NCI-H748 (cell line): ENCODE measurements around the gene AKT3.
"Not testable (repeated sequence)": the region's sequence is repeated elsewhere in the genome, so short reads cannot be mapped to it uniquely, and the experiment has no call there.

ENCODE experiments used
- DNase-seq: peaks from one replicate; lab custom pipeline; 2025; ENCODE audit not compliant: unreplicated experiment; lab: John Stamatoyannopoulos, UW

Gene AKT3

GRCh38 chr1:243621973-243622372, 228.1 kb downstream of the AKT3 start:
- no peak for DNase-seq

- no peak for DNase-seq
Measured at GRCh38 chr1:243620096-243620495, 229.9 kb downstream of the AKT3 start.

GRCh38 chr1:243609698-243610097, 240.3 kb downstream of the AKT3 start:
- no peak for DNase-seq

GRCh38 chr1:243605604-243606003, 244.4 kb downstream of the AKT3 start:
- DNase-seq: no peak

GRCh38 chr1:243601720-243602119, 248.3 kb downstream of the AKT3 start:
- DNase-seq: no peak

- DNase-seq: no peak
Measured at GRCh38 chr1:243598433-243598832, 251.6 kb downstream of the AKT3 start.

- no peak for DNase-seq
Measured at GRCh38 chr1:243597383-243597782, 252.7 kb downstream of the AKT3 start.

- no peak for DNase-seq
Measured at GRCh38 chr1:243596431-243597062, 253.5 kb downstream of the AKT3 start.

- no peak for DNase-seq
Measured at GRCh38 chr1:243595527-243596210, 254.4 kb downstream of the AKT3 start.

GRCh38 chr1:243594455-243594854, 255.6 kb downstream of the AKT3 start:
- no peak for DNase-seq

GRCh38 chr1:243589286-243589685, 260.8 kb downstream of the AKT3 start:
- not testable (repeated sequence) for DNase-seq

- no peak for DNase-seq
Measured at GRCh38 chr1:243587823-243588560, 262.1 kb downstream of the AKT3 start.

GRCh38 chr1:243587285-243587684, 262.8 kb downstream of the AKT3 start:
- no peak for DNase-seq

- DNase-seq: no peak
Measured at GRCh38 chr1:243585982-243586381, 264.1 kb downstream of the AKT3 start.

GRCh38 chr1:243582326-243582725, 267.7 kb downstream of the AKT3 start:
- no peak for DNase-seq

- DNase-seq: no peak
Measured at GRCh38 chr1:243580984-243581383, 269.1 kb downstream of the AKT3 start.

GRCh38 chr1:243580072-243580471, 270.0 kb downstream of the AKT3 start:
- DNase-seq: no peak

GRCh38 chr1:243575070-243575469, 275.0 kb downstream of the AKT3 start:
- peak; percentile 82 for DNase-seq

GRCh38 chr1:243572940-243573339, 277.1 kb downstream of the AKT3 start:
- DNase-seq: peak; percentile 89

GRCh38 chr1:243568793-243569192, 281.2 kb downstream of the AKT3 start:
- DNase-seq: no peak

- no peak for DNase-seq
Measured at GRCh38 chr1:243564814-243565213, 285.2 kb downstream of the AKT3 start.

GRCh38 chr1:243563732-243564131, 286.3 kb downstream of the AKT3 start:
- DNase-seq: no peak
